Measurements from ENCODE around the gene NOPCHAP1.

Gene NOPCHAP1

GRCh38 chr12:105020241-105020962 is 34.3 kb downstream of the NOPCHAP1 start:
- no peak for DNase-seq (ENCODE audit: low spot score)

- DNase-seq (ENCODE audit: low spot score) = no peak
Observed at GRCh38 chr12:105024928-105025327, 38.8 kb downstream of the NOPCHAP1 start.

- no peak for DNase-seq (ENCODE audit: low spot score)
Observed at GRCh38 chr12:105025890-105026289, 39.8 kb downstream of the NOPCHAP1 start.

GRCh38 chr12:105026411-105026810 is 40.3 kb downstream of the NOPCHAP1 start:
- DNase-seq (ENCODE audit: low spot score) = no peak

- DNase-seq (ENCODE audit: low spot score) = no peak
Observed at GRCh38 chr12:105030820-105031807, 45.0 kb downstream of the NOPCHAP1 start.

- no peak for DNase-seq (ENCODE audit: low spot score)
Observed at GRCh38 chr12:105032703-105033357, 46.7 kb downstream of the NOPCHAP1 start.

- no peak for DNase-seq (ENCODE audit: low spot score)
Observed at GRCh38 chr12:105033851-105034250, 47.7 kb downstream of the NOPCHAP1 start.

All from hematopoietic multipotent progenitor cell treated with erythropoietin and hydrocortisone succinate and interleukin-3 and kit ligand, for 17 days (in vitro differentiated cells).